ENCODE data around the gene WDHD1.

Gene WDHD1

GRCh38 chr14:54895683-54896082, 131.2 kb downstream of the WDHD1 start:
- CTCF ChIA-PET: interaction anchor here (0.6 kb wide), 1 partner anchor 1679 kb away, joined by 4 read pairs; no protein-coding TSS in a partner anchor
- no peak for DNase-seq (ENCODE audit: low spot score)

GRCh38 chr14:54894995-54895394, 131.9 kb downstream of the WDHD1 start:
- H3K27ac ChIP-seq: no peak overlapping the region
- DNase-seq (ENCODE audit: low spot score): no peak
- TF ChIP-seq, protein P1, sequence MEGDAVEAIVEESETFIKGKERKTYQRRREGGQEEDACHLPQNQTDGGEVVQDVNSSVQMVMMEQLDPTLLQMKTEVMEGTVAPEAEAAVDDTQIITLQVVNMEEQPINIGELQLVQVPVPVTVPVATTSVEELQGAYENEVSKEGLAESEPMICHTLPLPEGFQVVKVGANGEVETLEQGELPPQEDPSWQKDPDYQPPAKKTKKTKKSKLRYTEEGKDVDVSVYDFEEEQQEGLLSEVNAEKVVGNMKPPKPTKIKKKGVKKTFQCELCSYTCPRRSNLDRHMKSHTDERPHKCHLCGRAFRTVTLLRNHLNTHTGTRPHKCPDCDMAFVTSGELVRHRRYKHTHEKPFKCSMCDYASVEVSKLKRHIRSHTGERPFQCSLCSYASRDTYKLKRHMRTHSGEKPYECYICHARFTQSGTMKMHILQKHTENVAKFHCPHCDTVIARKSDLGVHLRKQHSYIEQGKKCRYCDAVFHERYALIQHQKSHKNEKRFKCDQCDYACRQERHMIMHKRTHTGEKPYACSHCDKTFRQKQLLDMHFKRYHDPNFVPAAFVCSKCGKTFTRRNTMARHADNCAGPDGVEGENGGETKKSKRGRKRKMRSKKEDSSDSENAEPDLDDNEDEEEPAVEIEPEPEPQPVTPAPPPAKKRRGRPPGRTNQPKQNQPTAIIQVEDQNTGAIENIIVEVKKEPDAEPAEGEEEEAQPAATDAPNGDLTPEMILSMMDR (conservative IDR thresholded peaks at IDR 0.05; ENCODE audit: low read depth): no peak
- ChIA-PET CTCF (no interaction called here), POLR2A (ENCODE audit: low non-redundant PET) (no interaction called here)

More at GRCh38 chr14:54895683-54896082, 131.2 kb downstream of the WDHD1 start:
- POLR2A ChIA-PET (ENCODE audit: low non-redundant PET): no interaction called here
- TF ChIP-seq, protein P1 (conservative IDR thresholded peaks at IDR 0.05; ENCODE audit: low read depth): no peak
- no peak overlapping the region for H3K27ac ChIP-seq

DNA sequence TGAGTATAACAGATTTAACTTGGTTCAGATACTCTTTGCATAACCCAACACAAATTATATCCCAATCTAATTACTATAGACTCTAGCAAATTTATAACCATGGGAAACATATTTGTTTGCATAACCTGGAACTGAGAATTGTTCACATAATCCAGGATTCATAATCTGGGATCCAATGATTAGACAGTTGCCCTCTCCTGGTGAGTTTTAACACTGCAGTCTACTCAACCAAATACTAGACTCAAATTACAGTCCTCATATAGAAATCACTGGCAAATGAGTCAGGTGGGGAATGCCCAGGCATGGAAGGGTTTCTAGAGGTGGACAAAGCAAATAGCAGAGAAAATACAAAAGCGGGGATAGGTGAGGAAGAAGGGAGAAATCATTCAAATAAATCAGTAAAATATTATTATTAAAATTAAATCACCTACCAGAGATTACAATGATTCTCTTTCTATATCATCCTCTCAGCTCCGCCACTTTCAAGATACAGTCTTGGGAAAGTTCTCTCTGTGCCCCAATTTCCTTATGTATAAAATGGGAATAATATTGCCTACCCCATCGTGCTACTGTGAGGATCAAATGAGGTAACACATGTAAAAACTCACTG, 133.6 kb downstream of the WDHD1 start:
- TF ChIP-seq, protein P1 (conservative IDR thresholded peaks at IDR 0.05; ENCODE audit: low read depth): peak; percentile 82
- H3K27ac ChIP-seq: no peak overlapping the region
- ChIA-PET POLR2A (ENCODE audit: low non-redundant PET) (interaction anchor here (0.5 kb wide), 1 partner anchor 102 kb away, joined by 5 read pairs; no protein-coding TSS in a partner anchor), CTCF (no interaction called here)
- DNase-seq (ENCODE audit: low spot score): peak; percentile 68

DNA sequence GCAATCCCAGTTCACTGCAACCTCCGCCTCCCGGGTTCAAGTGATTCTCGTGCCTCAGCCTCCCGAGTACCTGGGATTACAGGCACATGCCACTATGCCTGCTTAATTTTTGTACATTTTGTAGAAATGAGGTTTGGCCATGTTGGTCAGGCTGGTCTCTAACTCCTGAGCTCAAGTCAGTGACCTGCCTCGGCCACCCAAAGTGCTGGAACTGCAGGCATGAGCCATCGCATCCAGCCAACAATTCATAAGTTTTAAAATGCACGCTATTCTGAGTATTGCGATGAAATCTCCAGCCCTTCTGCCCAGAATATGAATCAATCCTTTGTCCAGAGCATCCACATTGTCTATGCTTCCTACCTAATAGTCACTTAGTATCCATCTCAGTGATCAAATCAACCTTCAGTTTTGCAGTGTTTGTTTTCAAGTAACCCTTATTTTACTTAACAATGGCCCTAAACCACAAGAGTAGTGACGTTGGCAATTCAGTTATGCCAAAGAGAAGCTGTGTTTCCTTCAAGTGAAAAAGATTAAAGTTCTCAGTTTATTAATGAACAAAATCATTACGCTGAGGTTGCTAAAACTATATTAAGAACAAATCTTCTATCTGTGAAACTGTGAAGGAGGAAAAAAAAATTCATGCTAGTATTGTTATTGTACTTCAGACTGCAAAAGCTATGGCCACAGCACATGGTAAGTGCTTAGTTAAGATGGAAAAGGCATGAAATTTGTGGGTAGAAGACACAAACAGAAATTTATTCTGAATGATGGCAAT, 135.2 kb downstream of the WDHD1 start:
- TF ChIP-seq, protein P1 (conservative IDR thresholded peaks at IDR 0.05; ENCODE audit: low read depth): no peak
- no peak for DNase-seq (ENCODE audit: low spot score)
- H3K27ac ChIP-seq: no peak overlapping the region
- CTCF ChIA-PET: interaction anchor here (0.8 kb wide), 1 partner anchor 132 kb away, joined by 3 read pairs; no protein-coding TSS in a partner anchor
- POLR2A ChIA-PET (ENCODE audit: low non-redundant PET): no interaction called here

GRCh38 chr14:54890788-54891187, 136.1 kb downstream of the WDHD1 start:
- no peak overlapping the region for H3K27ac ChIP-seq
- CTCF ChIA-PET: interaction anchor here (0.8 kb wide), 1 partner anchor 133 kb away, joined by 3 read pairs; no protein-coding TSS in a partner anchor
- TF ChIP-seq, protein P1 (conservative IDR thresholded peaks at IDR 0.05; ENCODE audit: low read depth): no peak
- no peak for DNase-seq (ENCODE audit: low spot score)
- POLR2A ChIA-PET (ENCODE audit: low non-redundant PET): no interaction called here

DNA sequence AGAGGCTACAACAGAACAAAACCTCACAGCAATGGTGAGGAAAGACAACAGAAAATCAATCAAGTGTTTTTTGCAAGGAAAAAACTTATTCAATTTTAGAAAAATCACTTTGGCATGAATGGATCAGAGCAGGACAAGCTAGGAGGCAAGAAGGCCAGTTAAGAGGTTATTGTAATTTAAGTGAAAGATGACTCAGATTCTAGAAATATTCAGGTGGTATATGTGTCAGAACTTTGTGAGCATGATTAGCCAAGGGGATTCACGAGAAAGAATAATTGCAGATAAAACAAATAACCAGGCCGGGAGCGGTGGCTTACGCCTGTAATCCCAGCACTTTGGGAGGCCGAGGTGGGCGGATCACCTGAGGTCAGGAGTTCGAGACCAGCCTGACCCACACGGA, 137.0 kb downstream of the WDHD1 start:
- CTCF ChIA-PET: interaction anchor here (1.0 kb wide), 1 partner anchor 81 kb away, joined by 3 read pairs; no protein-coding TSS in a partner anchor
- no peak for DNase-seq (ENCODE audit: low spot score)
- no peak overlapping the region for H3K27ac ChIP-seq
- POLR2A ChIA-PET (ENCODE audit: low non-redundant PET): interaction anchor here (0.5 kb wide), 1 partner anchor 230 kb away, joined by 3 read pairs; no protein-coding TSS in a partner anchor
- TF ChIP-seq, protein P1 (conservative IDR thresholded peaks at IDR 0.05; ENCODE audit: low read depth): no peak
